GM12891 (cell line): ENCODE results near the gene VWA3B.

Experiments
- PAX5 ChIP-seq: IDR thresholded peaks from 2 replicates; pipeline ENCODE4 v1.6.1; 2011; ENCODE audit warnings: low read length, moderate library complexity, mild to moderate bottlenecking; ENCODE audit not compliant: insufficient read depth, severe bottlenecking
- POLR2A ChIP-seq: IDR thresholded peaks from 2 replicates; pipeline ENCODE4 v1.6.1; 2011; ENCODE audit warnings: low read depth, low read length, control low read depth
- POLR2AphosphoS5 ChIP-seq: IDR thresholded peaks from 2 replicates; pipeline ENCODE4 v1.6.1; 2011; ENCODE audit warnings: low read depth, low read length, control low read depth
- POU2F2 ChIP-seq: IDR thresholded peaks from 2 replicates; pipeline ENCODE4 v1.6.1; 2011; ENCODE audit warnings: low read depth, mild to moderate bottlenecking, control low read depth, low read length, moderate library complexity
- SPI1 ChIP-seq: IDR thresholded peaks from 2 replicates; pipeline ENCODE4 v1.6.1; 2011; ENCODE audit warnings: low read depth, low read length, control low read depth
- TAF1 ChIP-seq: IDR thresholded peaks from 2 replicates; pipeline ENCODE4 v1.6.1; 2011; ENCODE audit warnings: low read depth, low read length, control low read depth

DNA sequence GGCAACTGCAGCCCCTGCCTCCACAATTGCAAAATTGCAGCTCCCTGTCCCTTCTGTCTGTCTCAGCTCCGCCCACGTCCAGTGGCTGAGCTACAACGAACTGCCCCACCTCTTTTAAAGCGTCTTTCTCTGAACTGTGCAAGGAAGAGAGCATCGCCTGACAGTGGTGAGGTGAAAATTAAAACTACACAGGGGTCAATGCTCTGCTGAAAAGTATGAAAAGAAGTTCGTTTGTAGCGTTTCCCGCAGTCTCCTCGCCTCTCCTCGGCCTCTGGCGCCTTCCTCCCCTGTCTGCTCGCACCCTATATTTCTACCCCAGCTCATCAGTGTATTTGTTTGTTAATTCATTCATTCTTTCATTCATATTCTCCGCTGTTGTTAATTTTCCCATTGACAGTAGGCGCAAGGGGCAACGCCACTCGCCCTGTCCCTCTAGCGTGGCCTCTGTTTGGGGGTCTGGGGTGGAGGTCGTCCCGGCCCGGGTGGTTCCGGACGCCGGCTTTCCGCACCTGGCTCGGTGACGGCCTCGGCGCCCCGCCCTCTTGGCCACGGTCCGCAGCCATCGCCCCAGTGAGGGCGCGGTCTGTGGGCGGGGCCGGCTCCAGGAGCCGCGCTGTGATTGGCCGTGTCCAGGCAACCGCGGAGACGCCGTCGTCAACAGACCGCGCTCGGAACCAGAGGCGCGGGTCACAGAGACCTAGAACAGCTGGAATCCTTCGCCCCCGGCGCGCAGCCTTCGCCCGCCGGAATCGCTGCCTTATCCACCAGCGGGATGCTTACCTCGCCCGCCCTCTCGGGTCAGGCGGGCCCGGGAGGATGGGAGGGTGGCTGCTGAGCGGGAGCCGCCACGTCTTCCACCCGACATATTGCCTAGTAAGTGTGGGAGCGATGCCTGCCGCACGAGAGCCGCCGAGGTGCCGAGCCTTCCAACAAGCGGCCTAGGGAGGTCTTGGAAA, at the start of gene VWA3B:
- TF ChIP-seq PAX5 = no peak
- no peak for TF ChIP-seq POLR2AphosphoS5
- no peak for TF ChIP-seq POLR2A
- TF ChIP-seq SPI1 = no peak
- TF ChIP-seq TAF1 = no peak
- TF ChIP-seq POU2F2 = no peak
